OCI-LY3 (cell line): ENCODE data around the gene TAC3.

Experiments used
- H2AFZ ChIP-seq: fragments of 200-600, 300-600 bp; shearing (Covaris generic); 2 replicates; pipeline ENCODE4 v1.6.0; 2014; ENCODE audit warnings: antibody characterized with exemption, low read depth, low read length
- H3K27ac ChIP-seq: fragments of 200-600, 300-600 bp; sonication (generic); 2 replicates; pipeline ENCODE4 v1.5.1; 2014; ENCODE audit warnings: mild to moderate bottlenecking, low read length, moderate library complexity, mixed read lengths
- H3K27me3 ChIP-seq: fragments of 200-600, 300-600 bp; sonication (generic); 2 replicates; pipeline ENCODE4 v1.6.1; 2014; ENCODE audit warnings: low read depth, low read length, mixed read lengths
- H3K36me3 ChIP-seq: fragments of 200-600, 300-600 bp; sonication (generic); replicated peaks from 2 replicates; pipeline ENCODE3; 2014; ENCODE audit warnings: low read depth, low read length, mixed read lengths
- H3K4me1 ChIP-seq: fragments of 300-600, 200-600 bp; sonication (generic); 2 replicates; pipeline ENCODE4 v1.6.1; 2014; ENCODE audit warnings: low read length, mixed read lengths
- H3K4me2 ChIP-seq: fragments of 200-600, 300-600 bp; sonication (generic); 2 replicates; pipeline ENCODE4 v1.6.1; 2014; ENCODE audit warnings: low read length, mixed read lengths
- H3K4me3 ChIP-seq: fragments of 300-600, 200-600 bp; sonication (generic); 2 replicates; pipeline ENCODE4 v1.5.1; 2014; ENCODE audit warnings: antibody characterized with exemption, mild to moderate bottlenecking, low read length, moderate library complexity
- H3K79me2 ChIP-seq: fragments of 300-600, 200-600 bp; shearing (Covaris generic); 2 replicates; pipeline ENCODE4 v1.6.1; 2014; ENCODE audit warnings: mild to moderate bottlenecking, low read length, mixed read lengths
- H3K9ac ChIP-seq: fragments of 300-600, 200-600 bp; shearing (Covaris generic); 2 replicates; pipeline ENCODE4 v1.6.0; 2014; ENCODE audit warnings: mild to moderate bottlenecking, low read length, moderate library complexity
- H3K9me3 ChIP-seq: fragments of 200-600, 300-600 bp; shearing (Covaris generic); 2 replicates; pipeline ENCODE4 v1.6.1; 2014; ENCODE audit warnings: low read length, mixed read lengths; ENCODE audit not compliant: insufficient read depth
- H4K20me1 ChIP-seq: fragments of 200-600, 300-600 bp; sonication (generic); 2 replicates; pipeline ENCODE4 v1.6.1; 2016; ENCODE audit warnings: low read length, mixed read lengths; ENCODE audit not compliant: insufficient read depth
- EZH2phosphoT487 ChIP-seq: fragments of 200-600 bp; shearing (Covaris generic); IDR thresholded peaks from 2 replicates; pipeline ENCODE4 v1.6.1; 2018; ENCODE audit warnings: antibody characterized with exemption, mixed run types, low read depth
- TF ChIP-seq, protein P1 (sequence below): fragments of 200-600, 300-600 bp; sonication (generic); IDR thresholded peaks from 2 replicates; pipeline ENCODE4 v1.5.1; 2014; ENCODE audit warnings: antibody characterized with exemption, low read length, low read depth

Gene TAC3

DNA sequence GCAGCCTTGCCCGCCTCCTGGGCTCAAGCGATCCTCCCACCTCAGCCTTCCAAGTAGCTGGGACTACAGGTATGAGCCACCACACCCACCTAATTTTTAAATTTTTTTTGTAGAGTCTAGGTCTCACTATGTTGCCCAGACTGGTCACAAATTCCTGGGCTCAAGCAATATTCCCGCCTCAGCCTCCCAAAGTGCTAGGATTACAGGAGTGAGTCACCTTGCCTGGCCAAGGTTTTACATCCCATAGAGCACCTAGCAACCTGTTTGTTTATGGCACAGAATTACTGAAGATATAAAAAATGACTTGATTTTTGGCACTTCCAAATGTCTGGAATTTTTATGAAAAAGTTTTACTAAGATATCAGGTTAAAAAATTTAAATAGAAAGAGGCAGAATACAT is 17.1 kb upstream of the TAC3 start:
- no peaks in the 10 kb centered on the region for H3K79me2 ChIP-seq
- TF ChIP-seq EZH2phosphoT487 = no peak
- TF ChIP-seq, protein P1, sequence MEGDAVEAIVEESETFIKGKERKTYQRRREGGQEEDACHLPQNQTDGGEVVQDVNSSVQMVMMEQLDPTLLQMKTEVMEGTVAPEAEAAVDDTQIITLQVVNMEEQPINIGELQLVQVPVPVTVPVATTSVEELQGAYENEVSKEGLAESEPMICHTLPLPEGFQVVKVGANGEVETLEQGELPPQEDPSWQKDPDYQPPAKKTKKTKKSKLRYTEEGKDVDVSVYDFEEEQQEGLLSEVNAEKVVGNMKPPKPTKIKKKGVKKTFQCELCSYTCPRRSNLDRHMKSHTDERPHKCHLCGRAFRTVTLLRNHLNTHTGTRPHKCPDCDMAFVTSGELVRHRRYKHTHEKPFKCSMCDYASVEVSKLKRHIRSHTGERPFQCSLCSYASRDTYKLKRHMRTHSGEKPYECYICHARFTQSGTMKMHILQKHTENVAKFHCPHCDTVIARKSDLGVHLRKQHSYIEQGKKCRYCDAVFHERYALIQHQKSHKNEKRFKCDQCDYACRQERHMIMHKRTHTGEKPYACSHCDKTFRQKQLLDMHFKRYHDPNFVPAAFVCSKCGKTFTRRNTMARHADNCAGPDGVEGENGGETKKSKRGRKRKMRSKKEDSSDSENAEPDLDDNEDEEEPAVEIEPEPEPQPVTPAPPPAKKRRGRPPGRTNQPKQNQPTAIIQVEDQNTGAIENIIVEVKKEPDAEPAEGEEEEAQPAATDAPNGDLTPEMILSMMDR = no peak
- peaks cover 14% of the 10 kb centered on the region for H3K4me1 ChIP-seq
- H4K20me1 ChIP-seq = no peaks in the 10 kb centered on the region
- no peak overlapping the region for H3K4me2 ChIP-seq
- H3K27me3 ChIP-seq = no peaks in the 10 kb centered on the region
- no peak overlapping the region for H2AFZ ChIP-seq
- H3K4me3 ChIP-seq = no peak overlapping the region
- no peak overlapping the region for H3K9ac ChIP-seq
- no peaks in the 10 kb centered on the region for H3K9me3 ChIP-seq
- no peaks in the 10 kb centered on the region for H3K36me3 ChIP-seq
- no peak overlapping the region for H3K27ac ChIP-seq

DNA sequence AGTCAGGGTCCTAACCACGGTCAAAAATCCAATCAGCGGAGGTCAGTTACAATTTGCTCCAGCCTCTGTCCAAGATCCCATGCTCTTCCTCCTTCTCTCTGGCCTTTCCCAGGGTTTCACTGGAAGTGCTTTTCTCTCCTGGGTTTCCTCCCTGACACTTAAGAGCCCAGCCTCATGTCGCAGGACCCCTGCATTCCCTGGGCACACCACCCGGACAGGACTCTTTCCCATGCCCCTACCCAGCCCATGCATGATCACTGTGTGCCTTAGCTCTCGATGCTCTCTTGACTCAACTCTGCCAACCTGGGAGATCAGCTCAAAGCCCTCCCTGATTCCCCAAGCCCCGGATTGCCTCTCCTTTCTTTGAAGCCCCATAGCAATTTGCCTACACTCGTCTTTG is 15.5 kb upstream of the TAC3 start:
- Histone ChIP-seq H4K20me1 (no peaks in the 10 kb centered on the region), H3K4me1 (peaks cover 23% of the 10 kb centered on the region), H3K4me2 (peak overlapping the region; percentile 45), H3K9me3 (no peaks in the 10 kb centered on the region), H3K9ac (no peak overlapping the region), H3K79me2 (no peaks in the 10 kb centered on the region), H3K4me3 (no peak overlapping the region), H3K27ac (no peak overlapping the region), H3K27me3 (no peaks in the 10 kb centered on the region), H2AFZ (0 out of 2 replicates have a peak overlapping the region, but pooled peaks have one; percentile 39), H3K36me3 (no peaks in the 10 kb centered on the region)
- TF ChIP-seq EZH2phosphoT487 = no peak
- TF ChIP-seq, protein P1 = no peak

DNA sequence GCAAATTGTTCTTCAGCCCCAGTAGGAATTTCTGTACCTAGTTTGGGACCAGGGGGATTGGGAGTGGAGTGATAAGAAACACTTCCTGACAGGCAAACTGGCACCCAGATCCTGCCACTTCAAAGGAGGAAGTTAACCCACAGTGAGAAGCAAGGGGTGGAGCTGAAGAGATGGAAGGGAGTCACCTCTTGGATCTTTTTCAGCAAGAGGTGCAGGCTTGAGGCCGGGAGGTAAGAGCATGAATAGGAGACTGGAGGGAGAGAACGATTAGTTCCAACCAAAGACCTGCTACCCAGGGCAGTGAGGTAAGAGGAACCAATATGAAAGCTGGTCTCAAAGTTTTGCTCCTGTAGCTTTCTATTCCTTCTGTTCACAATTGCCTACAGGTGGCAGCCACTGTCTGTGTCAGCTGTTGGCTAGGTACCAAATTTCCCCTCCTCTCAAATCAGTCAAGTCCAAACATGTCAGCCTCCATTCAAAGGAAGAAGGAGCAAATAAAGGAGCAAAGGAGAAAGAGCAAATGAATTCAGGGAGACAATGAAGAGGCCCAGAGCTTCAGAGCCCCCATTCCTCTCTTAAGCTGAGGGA is 14.9 kb upstream of the TAC3 start:
- Histone ChIP-seq H3K36me3 (no peaks in the 10 kb centered on the region), H3K4me2 (peak overlapping the region; percentile 45), H3K4me1 (peaks cover 23% of the 10 kb centered on the region), H3K27me3 (no peaks in the 10 kb centered on the region), H3K9me3 (no peaks in the 10 kb centered on the region), H3K79me2 (no peaks in the 10 kb centered on the region), H3K27ac (no peak overlapping the region), H4K20me1 (no peaks in the 10 kb centered on the region), H3K9ac (peak overlapping the region; percentile 22; the same call in 1 of the 2 replicates), H3K4me3 (no peak overlapping the region), H2AFZ (peak overlapping the region; percentile 97)
- TF ChIP-seq, protein P1 = peak; percentile 42
- TF ChIP-seq EZH2phosphoT487 = no peak

DNA sequence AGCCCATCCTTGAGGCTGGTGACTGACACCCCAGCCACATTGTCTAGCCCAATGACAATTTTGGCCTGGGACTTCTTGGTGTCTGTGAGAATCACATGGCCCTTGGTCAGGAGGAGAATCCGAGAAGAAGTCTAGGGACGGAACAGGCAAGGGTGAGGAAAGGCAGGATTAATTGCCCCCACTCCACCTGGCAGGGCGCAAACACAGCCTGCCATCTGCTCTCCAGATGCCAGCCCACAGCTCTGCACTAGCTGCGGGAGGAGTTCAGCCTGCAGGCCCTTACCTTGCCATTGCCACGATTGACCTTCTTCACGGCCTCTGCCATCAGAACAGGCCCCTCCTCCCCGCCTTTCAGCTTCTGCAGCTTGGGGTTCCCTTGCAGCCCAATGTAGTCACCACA is 13.1 kb upstream of the TAC3 start:
- no peak overlapping the region for H2AFZ ChIP-seq
- H3K27ac ChIP-seq = no peak overlapping the region
- H3K9me3 ChIP-seq = no peaks in the 10 kb centered on the region
- no peak overlapping the region for H3K4me3 ChIP-seq
- H3K4me1 ChIP-seq = peaks cover 23% of the 10 kb centered on the region
- no peaks in the 10 kb centered on the region for H4K20me1 ChIP-seq
- H3K9ac ChIP-seq = no peak overlapping the region
- H3K4me2 ChIP-seq = no peak overlapping the region
- H3K36me3 ChIP-seq = no peaks in the 10 kb centered on the region
- H3K27me3 ChIP-seq = no peaks in the 10 kb centered on the region
- TF ChIP-seq, protein P1 = no peak
- TF ChIP-seq EZH2phosphoT487 = no peak
- H3K79me2 ChIP-seq = no peaks in the 10 kb centered on the region
